ENCODE results near the gene MOSPD3.

- TF ChIP-seq CTCF (IDR thresholded peaks at IDR 0.05; ENCODE audit: borderline replicate concordance, extremely low read depth, low read length, poor library complexity, severe bottlenecking) (no peak), EZH2 (IDR thresholded peaks at IDR 0.05; ENCODE audit: borderline replicate concordance, low read depth, low read length, severe bottlenecking) (no peak)
These were observed 41.1 kb upstream of the MOSPD3 start for GRCh38 chr7:100570954-100571828.

All from DND-41 (cell line).